SK-N-SH (cell line): ENCODE results near the gene PSMB11. TPM values are rescaled to one million over a fixed set of nuclear protein-coding genes. Genes with fewer than 3 reads are reported as not detected.

Source experiments
- CTCF ChIA-PET: fragments of 300-600, 350-600 bp; formaldehyde crosslinking; extraction: SDS; loops from one replicate; lab custom pipeline; 2021; lab: Yijun Ruan, JAX
- POLR2A ChIA-PET: fragments of 350-600 bp; sonication (Branson Sonifier 250); formaldehyde crosslinking; extraction: SDS; loops from one replicate; lab custom pipeline; 2020; ENCODE audit warnings: antibody characterized with exemption, inconsistent platforms; lab: Yijun Ruan, JAX
- DNase-seq: peaks from one replicate; pipeline ENCODE4 v3.0.0; 2012
- H2AFZ ChIP-seq: fragments of 200-600 bp; sonication (generic); 2 replicates; pipeline ENCODE4 v1.8.1; 2016; ENCODE audit warnings: antibody characterized with exemption, mild to moderate bottlenecking, low read depth
- H3F3A ChIP-seq: fragments of 200-600 bp; sonication (generic); replicated peaks from 2 replicates; pipeline ENCODE3; 2016; ENCODE audit warnings: antibody characterized with exemption, mild to moderate bottlenecking; ENCODE audit not compliant: insufficient read depth
- H3K27ac ChIP-seq, 2 experiments: fragments of 200-500 bp in 1 of 2; fragments of 200-600 bp in 1 of 2; sonication (Bioruptor generic) in 1 of 2; sonication (generic), shearing (Covaris generic) in 1 of 2; 2 replicates each; pipeline versions ENCODE4 v1.5.1 to v1.6.1; 2014 to 2016; ENCODE audit warnings: low read depth in 2 of 2, inconsistent platforms in 1 of 2, low read length in 1 of 2, mild to moderate bottlenecking in 1 of 2, mixed read lengths in 1 of 2
- H3K27me3 ChIP-seq: fragments of 200-600 bp; sonication (generic), shearing (Covaris generic); 2 replicates; pipeline ENCODE4 v1.6.1; 2016; ENCODE audit warnings: mixed run types; ENCODE audit not compliant: insufficient read depth
- H3K36me3 ChIP-seq, 2 experiments: fragments of 200-500 bp in 1 of 2; fragments of 200-600 bp in 1 of 2; sonication (Bioruptor generic) in 1 of 2; sonication (generic) in 1 of 2; replicated peaks in 1 of 2; 2 replicates each; pipeline versions ENCODE3 to v1.5.1; 2014 to 2016; ENCODE audit warnings: low read length in 1 of 2, mild to moderate bottlenecking in 1 of 2; ENCODE audit not compliant: insufficient read depth in 2 of 2, control insufficient read depth in 1 of 2
- H3K4me1 ChIP-seq, 2 experiments: fragments of 200-500 bp in 1 of 2; fragments of 200-600 bp in 1 of 2; sonication (Bioruptor generic) in 1 of 2; sonication (generic), shearing (Covaris generic) in 1 of 2; 2 replicates each; pipeline versions ENCODE4 v1.5.1 to v1.6.1; 2014 to 2016; ENCODE audit warnings: low read depth in 1 of 2, low read length in 1 of 2, mixed run types in 1 of 2; ENCODE audit not compliant: insufficient read depth in 2 of 2, control insufficient read depth in 1 of 2
- H3K4me2 ChIP-seq: fragments of 200-600 bp; sonication (generic), shearing (Covaris generic); 2 replicates; pipeline ENCODE4 v1.6.1; 2017; ENCODE audit warnings: mixed run types
- H3K4me3 ChIP-seq, 2 experiments: fragments of 200-500 bp in 1 of 2; fragments of 200-600 bp in 1 of 2; sonication (Bioruptor generic) in 1 of 2; sonication (generic), shearing (Covaris generic) in 1 of 2; 2 replicates each; pipeline versions ENCODE4 v1.5.1 to v1.8.1; 2014 to 2016; ENCODE audit warnings: low read depth in 2 of 2, inconsistent platforms in 1 of 2, low read length in 1 of 2, mild to moderate bottlenecking in 1 of 2, mixed read lengths in 1 of 2, moderate library complexity in 1 of 2
- H3K79me2 ChIP-seq: fragments of 200-600 bp; sonication (generic); 2 replicates; pipeline ENCODE4 v1.8.1; 2017; ENCODE audit warnings: mild to moderate bottlenecking; ENCODE audit not compliant: insufficient read depth
- H3K9ac ChIP-seq: fragments of 200-600 bp; sonication (generic); 2 replicates; pipeline ENCODE4 v1.6.1; 2017; ENCODE audit warnings: mixed run types
- H3K9me2 ChIP-seq: fragments of 200-600 bp; sonication (generic); 2 replicates; pipeline ENCODE4 v1.6.1; 2017; ENCODE audit warnings: mixed run types
- H3K9me3 ChIP-seq: fragments of 200-600 bp; sonication (generic); 2 replicates; pipeline ENCODE4 v1.6.1; 2017; ENCODE audit warnings: mixed run types, mild to moderate bottlenecking, moderate library complexity
- H4K20me1 ChIP-seq: fragments of 200-600 bp; sonication (generic); 2 replicates; pipeline ENCODE4 v1.6.1; 2017; ENCODE audit warnings: mild to moderate bottlenecking, mixed run types; ENCODE audit not compliant: insufficient read depth
- CHD2 ChIP-seq: fragments of 150-350 bp; IDR thresholded peaks from 2 replicates; pipeline ENCODE4 v1.6.1; 2018; ENCODE audit warnings: low read length; ENCODE audit not compliant: partially characterized antibody
- FOXJ3 ChIP-seq: sonication (generic); formaldehyde crosslinking; IDR thresholded peaks from 2 replicates; pipeline ENCODE4 v1.5.1; 2020; ENCODE audit warnings: mild to moderate bottlenecking, missing genetic modification reagents
- GABPA ChIP-seq: IDR thresholded peaks from 2 replicates; pipeline ENCODE4 v1.4.0; 2012; ENCODE audit warnings: low read depth, mild to moderate bottlenecking
- NRF1 ChIP-seq: IDR thresholded peaks from 2 replicates; pipeline ENCODE4 v1.6.1; 2012; ENCODE audit warnings: low read depth, mild to moderate bottlenecking, low read length
- POLR2AphosphoS5 ChIP-seq: IDR thresholded peaks from 2 replicates; pipeline ENCODE4 v1.6.1; 2012; ENCODE audit warnings: low read depth, low read length
- RCOR1 ChIP-seq: fragments of 150-350 bp; IDR thresholded peaks from 2 replicates; pipeline ENCODE4 v1.6.1; 2017; ENCODE audit warnings: antibody characterized with exemption, low read length
- RFX5 ChIP-seq: IDR thresholded peaks from 2 replicates; pipeline ENCODE4 v1.6.1; 2012; ENCODE audit warnings: mild to moderate bottlenecking, improper control_type of control experiment, low read length
- SIN3A ChIP-seq: IDR thresholded peaks from 2 replicates; pipeline ENCODE4 v1.6.1; 2012; ENCODE audit warnings: low read depth, mild to moderate bottlenecking, low read length, moderate library complexity, borderline replicate concordance
- TAF1 ChIP-seq: IDR thresholded peaks from 2 replicates; pipeline ENCODE4 v1.6.1; 2012; ENCODE audit warnings: low read depth, mild to moderate bottlenecking, low read length, moderate library complexity, borderline replicate concordance
- TCF12 ChIP-seq: IDR thresholded peaks from 2 replicates; pipeline ENCODE4 v1.4.0; 2012
- WGBS: methylation state at CpG from one replicate; pipeline ENCODE4 v1.1.6; 2017; ENCODE audit warnings: low lambda C conversion rate; 5-methylcytosine and 5-hydroxymethylcytosine counted together
- polyA plus RNA-seq, 3 experiments: library from polyadenylated mRNA; depleted of rRNA; stranded (reverse); fragments of >200 nt; gene quantifications; 2 replicates each; pipeline ENCODE4 v1.2.3, GENCODE V29; 2012
- TF ChIP-seq, protein P1 (sequence below): IDR thresholded peaks from 2 replicates; pipeline ENCODE4; 2012
- TF ChIP-seq, protein P2 (sequence below): IDR thresholded peaks from 2 replicates; pipeline ENCODE4 v1.4.0; 2012; ENCODE audit warnings: low read depth, borderline replicate concordance

The PSMB11 gene
- polyA plus RNA-seq, 1 of the 3 experiments (the other 2 are of a cell fraction) = not detected

GRCh38 chr14:23041729-23042128 is 283 bp upstream of the PSMB11 start (continued):
- TF ChIP-seq, protein P1, sequence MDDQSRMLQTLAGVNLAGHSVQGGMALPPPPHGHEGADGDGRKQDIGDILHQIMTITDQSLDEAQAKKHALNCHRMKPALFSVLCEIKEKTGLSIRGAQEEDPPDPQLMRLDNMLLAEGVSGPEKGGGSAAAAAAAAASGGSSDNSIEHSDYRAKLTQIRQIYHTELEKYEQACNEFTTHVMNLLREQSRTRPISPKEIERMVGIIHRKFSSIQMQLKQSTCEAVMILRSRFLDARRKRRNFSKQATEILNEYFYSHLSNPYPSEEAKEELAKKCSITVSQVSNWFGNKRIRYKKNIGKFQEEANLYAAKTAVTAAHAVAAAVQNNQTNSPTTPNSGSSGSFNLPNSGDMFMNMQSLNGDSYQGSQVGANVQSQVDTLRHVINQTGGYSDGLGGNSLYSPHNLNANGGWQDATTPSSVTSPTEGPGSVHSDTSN = no peak

GRCh38 chr14:23043145-23043544 is 1.1 kb downstream of the PSMB11 start:
- H3K9me2 ChIP-seq = no peaks in the 10 kb centered on the region
- no peak overlapping the region for H3K9ac ChIP-seq
- no peaks in the 10 kb centered on the region for H3K27me3 ChIP-seq
- WGBS = 90% methylated on average over 4 of the region's 6 CpGs
- no peak overlapping the region for H2AFZ ChIP-seq
- H3K79me2 ChIP-seq = no peaks in the 10 kb centered on the region
- no peak for DNase-seq
- POLR2A ChIA-PET = interaction anchor here (1.5 kb wide), 1 partner anchor 36 kb away, joined by 5 read pairs; no protein-coding TSS in a partner anchor
- H3K4me2 ChIP-seq = no peak overlapping the region
- peaks cover 0 to 11% of the 10 kb centered on the region in 2 experiments; a peak in 1 of 4 replicates for H3K4me1 ChIP-seq
- TF ChIP-seq CHD2 (no peak), TAF1 (no peak)
- H3K9me3 ChIP-seq = no peaks in the 10 kb centered on the region
- H3F3A ChIP-seq = peaks cover 11% of the 10 kb centered on the region
- no peaks in the 10 kb centered on the region for H4K20me1 ChIP-seq
- H3K36me3 ChIP-seq = no peaks in the 10 kb centered on the region
- H3K4me3 ChIP-seq = no peak overlapping the region
- H3K27ac ChIP-seq = no peak overlapping the region; a peak in 1 of 4 replicates
- CTCF ChIA-PET = interaction anchor here (1.0 to 33.1 kb wide), 6 partner anchors 10 to 55 kb away, joined by 3 to 1566 read pairs (median 4); partner anchors contain the start of genes AJUBA and CDH24

GRCh38 chr14:23043754-23044153 is 1.7 kb downstream of the PSMB11 start:
- 74% methylated on average over 3 of the region's 3 CpGs for WGBS
- H2AFZ ChIP-seq = no peak overlapping the region
- CTCF ChIA-PET = interaction anchor here (1.4 to 33.1 kb wide), 4 partner anchors 11 to 56 kb away, joined by 3 to 1566 read pairs (median 12); partner anchors contain the start of genes AJUBA and CDH24

More at GRCh38 chr14:23043754-23044153, 1.7 kb downstream of the PSMB11 start:
- H3K9ac ChIP-seq = no peak overlapping the region
- H3K4me2 ChIP-seq = no peak overlapping the region
- POLR2A ChIA-PET = interaction anchor here (1.1 to 1.5 kb wide), 2 partner anchors 20 to 37 kb away, joined by 3 to 5 read pairs; no protein-coding TSS in a partner anchor
- no peak overlapping the region for H3K4me3 ChIP-seq
- no peaks in the 10 kb centered on the region for H3K9me2 ChIP-seq
- H4K20me1 ChIP-seq = no peaks in the 10 kb centered on the region
- H3K79me2 ChIP-seq = no peaks in the 10 kb centered on the region
- TF ChIP-seq POLR2AphosphoS5 = no peak
- no peak for TF ChIP-seq TCF12
- TF ChIP-seq, protein P2, sequence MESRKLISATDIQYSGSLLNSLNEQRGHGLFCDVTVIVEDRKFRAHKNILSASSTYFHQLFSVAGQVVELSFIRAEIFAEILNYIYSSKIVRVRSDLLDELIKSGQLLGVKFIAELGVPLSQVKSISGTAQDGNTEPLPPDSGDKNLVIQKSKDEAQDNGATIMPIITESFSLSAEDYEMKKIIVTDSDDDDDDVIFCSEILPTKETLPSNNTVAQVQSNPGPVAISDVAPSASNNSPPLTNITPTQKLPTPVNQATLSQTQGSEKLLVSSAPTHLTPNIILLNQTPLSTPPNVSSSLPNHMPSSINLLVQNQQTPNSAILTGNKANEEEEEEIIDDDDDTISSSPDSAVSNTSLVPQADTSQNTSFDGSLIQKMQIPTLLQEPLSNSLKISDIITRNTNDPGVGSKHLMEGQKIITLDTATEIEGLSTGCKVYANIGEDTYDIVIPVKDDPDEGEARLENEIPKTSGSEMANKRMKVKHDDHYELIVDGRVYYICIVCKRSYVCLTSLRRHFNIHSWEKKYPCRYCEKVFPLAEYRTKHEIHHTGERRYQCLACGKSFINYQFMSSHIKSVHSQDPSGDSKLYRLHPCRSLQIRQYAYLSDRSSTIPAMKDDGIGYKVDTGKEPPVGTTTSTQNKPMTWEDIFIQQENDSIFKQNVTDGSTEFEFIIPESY = no peak
- no peak for TF ChIP-seq SIN3A
- TF ChIP-seq RFX5 = no peak
- TF ChIP-seq FOXJ3 (CRISPR knock-in tag) = no peak
- no peak for TF ChIP-seq NRF1
- no peak for TF ChIP-seq GABPA
- TF ChIP-seq RCOR1 = no peak
- no peaks in the 10 kb centered on the region for H3K9me3 ChIP-seq
- peaks cover 0 to 11% of the 10 kb centered on the region in 2 experiments; a peak in 1 of 4 replicates for H3K4me1 ChIP-seq
- H3F3A ChIP-seq = peaks cover 11% of the 10 kb centered on the region
- no peaks in the 10 kb centered on the region for H3K27me3 ChIP-seq
- peak overlapping the region in 1 of 2 experiments; percentile 35; a peak in 1 of 4 replicates for H3K27ac ChIP-seq
- DNase-seq = peak; percentile 58
- no peaks in the 10 kb centered on the region for H3K36me3 ChIP-seq
